Right lobe of liver (tissue), 6 donors: ENCODE measurements around the gene HOXD13. TPM values are rescaled to one million over a fixed set of nuclear protein-coding genes. Genes with fewer than 3 reads are reported as not detected.

Source experiments
- ATAC-seq, 4 donors: fragments of 200-7000 bp; cut with Tn5 transposase; one replicate each; pipeline ENCODE4 v1.9.1; 2020; ENCODE audit warnings: mild to moderate bottlenecking in 4 of 4, moderate library complexity in 4 of 4
- DNase-seq, 3 donors: peaks; one replicate each; pipeline ENCODE4 v3.0.0-alpha.2; 2020
- H3K27ac ChIP-seq, 3 donors: fragments of 200-600 bp; one replicate each; pipeline ENCODE4 v1.8.0; 2022
- H3K27me3 ChIP-seq, 2 donors: fragments of 200-600 bp; one replicate each; pipeline ENCODE4 v1.8.0; 2022
- H3K36me3 ChIP-seq, 4 donors: fragments of 200-600 bp; sonication (generic) in 1 of 4; one replicate each; pipeline versions ENCODE4 v1.5.1 to v1.8.0; 2017 to 2022; ENCODE audit warnings: control low read depth in 1 of 4
- H3K4me1 ChIP-seq, 4 donors: fragments of 200-600 bp; sonication (generic) in 1 of 4; one replicate each; pipeline versions ENCODE4 v1.5.1 to v1.8.0; 2017 to 2022; ENCODE audit warnings: control low read depth in 1 of 4
- H3K4me3 ChIP-seq, 3 donors: fragments of 200-600 bp; one replicate each; pipeline ENCODE4 v1.8.0; 2022
- H3K9me3 ChIP-seq, 4 donors: fragments of 200-600 bp; sonication (generic) in 1 of 4; one replicate each; pipeline versions ENCODE4 v1.5.1 to v1.8.0; 2017 to 2022; ENCODE audit warnings: control low read depth in 1 of 4
- CTCF ChIP-seq, 4 donors: fragments of 200-600 bp in 3 of 4; fragments of 450-650 bp in 1 of 4; IDR thresholded peaks; one replicate each; pipeline versions ENCODE4 v1.5.1 to v1.8.0; 2016 to 2022; ENCODE audit warnings: antibody characterized with exemption in 4 of 4, mild to moderate bottlenecking in 2 of 4
- POLR2A ChIP-seq: fragments of 450-650 bp; IDR thresholded peaks from one replicate; pipeline ENCODE4 v1.6.1; 2017; ENCODE audit warnings: antibody characterized with exemption, mild to moderate bottlenecking
- WGBS: methylation state at CpG from one replicate; pipeline ENCODE4 v1.1.6; 2018; ENCODE audit warnings: low coverage, low lambda C conversion rate; ENCODE audit not compliant: insufficient coverage; ENCODE audit errors: missing lambda C conversion rate; 5-methylcytosine and 5-hydroxymethylcytosine counted together
- intact Hi-C, 2 donors: fragments of 100-400 bp; cut with DNase I; formaldehyde crosslinking; loops; one replicate each; pipeline versions ENCODE4 v1.11.2 to v1.14.1; 2022
- total RNA-seq, 6 experiments: library from RNA; depleted of rRNA in 2 of 6; stranded (reverse); fragments of >200 nt in 2 of 6; fragmentation: NEBNext Ultra II Directional in 3 of 6; extraction: Animal tissue kit (Norgen Biotek cat#: 25700) in 3 of 6; gene quantifications; one replicate each; pipeline versions ENCODE4 v1.1.0 to v1.2.4, GENCODE V29; 2016 to 2023
- donor health status: DM: no; HTN: yes; CAD: no.
- donor health status: DM: no; HTN: no; CAD: no.
- donor health status: DM: no; HTN: no; CAD: no.
- donor health status: DM: no; HTN: yes; CAD: no.
- donor health status: DM: no; HTN: yes; CAD: no.

HOXD13 gene
- total RNA-seq, 6 experiments from 2014 or later, result not detected

GRCh38 chr2:176082824-176083751 lies 9.4 kb upstream of the HOXD13 start:
- no peak for ATAC-seq

GRCh38 chr2:176083796-176084261 lies 8.7 kb upstream of the HOXD13 start, which contains the start of gene EVX2:
EVX2 (minus strand) TSS chr2:176083962; CDS start chr2:176083776, 186 bp downstream.
- TF ChIP-seq POLR2A (no peak), CTCF (IDR thresholded peaks at IDR 0.05) (no peak)
- intact Hi-C loops, result loop anchor here in 1 of 2 donors (10.0 kb wide), 1 partner anchor 399 kb away; no protein-coding TSS in a partner anchor
- ATAC-seq, result no peak
- Histone ChIP-seq H3K27me3 (peaks cover 46 to 79% of the 10 kb centered on the region in 2 donors), H3K9me3 (no peaks in the 10 kb centered on the region), H3K4me3 (no peak within 1 kb of the TSS), H3K4me1 (peaks cover 0 to 14% (median 4%) of the 10 kb centered on the region in 4 donors), H3K36me3 (no peaks in the 10 kb centered on the region), H3K27ac (no peak within 1 kb of the TSS)
- 14% methylated on average over 25 of the region's 27 CpGs for WGBS
- no peak for DNase-seq

More at GRCh38 chr2:176082824-176083751, 9.4 kb upstream of the HOXD13 start:
- 3% methylated on average over 22 of the region's 66 CpGs for WGBS
- TF ChIP-seq POLR2A, result no peak
- no peak for DNase-seq
- intact Hi-C loops, result loop anchor here in 1 of 2 donors (10.0 kb wide), 1 partner anchor 398 kb away; no protein-coding TSS in a partner anchor
- Histone ChIP-seq H3K36me3 (no peaks in the 10 kb centered on the region), H3K4me3 (no peak overlapping the region), H3K27me3 (peaks cover 46 to 79% of the 10 kb centered on the region in 2 donors), H3K4me1 (peaks cover 0 to 9% (median 2%) of the 10 kb centered on the region in 4 donors), H3K27ac (no peak overlapping the region), H3K9me3 (no peaks in the 10 kb centered on the region)

GRCh38 chr2:176084611-176085119 lies 7.9 kb upstream of the HOXD13 start:
- Histone ChIP-seq H3K27ac (no peak overlapping the region), H3K27me3 (peaks cover 43 to 79% of the 10 kb centered on the region in 2 donors), H3K4me1 (peaks cover 0 to 10% (median 4%) of the 10 kb centered on the region in 4 donors), H3K9me3 (no peaks in the 10 kb centered on the region), H3K4me3 (no peak overlapping the region), H3K36me3 (no peaks in the 10 kb centered on the region)
- WGBS, result 2% methylated on average over 20 of the region's 26 CpGs
- TF ChIP-seq CTCF (IDR thresholded peaks at IDR 0.05) (no peak), POLR2A (no peak)
- ATAC-seq (no peak), DNase-seq (no peak)
- intact Hi-C loops, result loop anchor here in 1 of 2 donors (10.0 kb wide), 1 partner anchor 400 kb away; no protein-coding TSS in a partner anchor

- ATAC-seq, result no peak
- H3K4me1 ChIP-seq, result peaks cover 0 to 8% (median 4%) of the 10 kb centered on the region in 4 donors
- H3K4me3 ChIP-seq, result no peak overlapping the region
- DNase-seq, result no peak
- H3K9me3 ChIP-seq, result no peaks in the 10 kb centered on the region
- TF ChIP-seq POLR2A (no peak), CTCF (IDR thresholded peaks at IDR 0.05) (no peak)
- peaks cover 47 to 81% of the 10 kb centered on the region in 2 donors for H3K27me3 ChIP-seq
- H3K27ac ChIP-seq, result no peak overlapping the region
- 5% methylated on average over 23 of the region's 40 CpGs for WGBS
- no peaks in the 10 kb centered on the region for H3K36me3 ChIP-seq
- intact Hi-C loops, result loop anchor here in 1 of 2 donors (10.0 kb wide), 1 partner anchor 400 kb away; no protein-coding TSS in a partner anchor
Observed at GRCh38 chr2:176085120-176085788, 7.3 kb upstream of the HOXD13 start.
